Endothelial cell of umbilical vein (primary cell): ENCODE results near the gene TNFAIP6. TPM values are rescaled to one million over a fixed set of nuclear protein-coding genes. Genes with fewer than 3 reads are reported as not detected.

Experiments used
- BruUV-seq: library from RNA; stranded (reverse); fragments of 400-500 nt; replicated peaks from 2 replicates; lab custom pipeline; 2021; lab: Mats Ljungman, UMichigan
- CTCF ChIA-PET: fragments of 300-600, 350-600 bp; sonication (Branson Sonifier 250); formaldehyde crosslinking; loops from one replicate; lab custom pipeline; 2021; ENCODE audit warnings: antibody characterized with exemption, inconsistent platforms; lab: Charles Lee
- POLR2A ChIA-PET: fragments of 300-600, 350-600 bp; sonication (Branson Sonifier 250); formaldehyde crosslinking; loops from one replicate; lab custom pipeline; 2021; ENCODE audit warnings: antibody characterized with exemption, inconsistent platforms; lab: Charles Lee
- DNase-seq: peaks from one replicate; pipeline ENCODE4 v3.0.0-alpha.2; 2011; ENCODE audit warnings: low read depth, low spot score
- FAIRE-seq: peaks from 2 replicates; lab custom pipeline; 2011; peaks lifted over from hg19 to GRCh38; lab: Jason Lieb, UNC
- H2AFZ ChIP-seq: 2 replicates; pipeline ENCODE4 v1.6.0; 2012; ENCODE audit warnings: low read depth, low read length, control low read depth, inconsistent platforms
- H3K27ac ChIP-seq: 2 replicates; pipeline ENCODE4 v1.5.1; 2011; ENCODE audit warnings: low read depth, mild to moderate bottlenecking, control low read depth, low read length, moderate library complexity; ENCODE audit not compliant: insufficient read depth
- H3K27me3 ChIP-seq, 2 experiments: 2 replicates each; pipeline versions ENCODE4 v1.6.0 to v1.6.1; 2011; ENCODE audit warnings: low read length in 2 of 2, mixed read lengths in 1 of 2; ENCODE audit not compliant: control insufficient read depth in 2 of 2, insufficient read depth in 2 of 2
- H3K36me3 ChIP-seq, 2 experiments: 2 replicates in 1 of 2; 3 replicates in 1 of 2; pipeline ENCODE4 v1.5.1; 2011; ENCODE audit warnings: low read length in 2 of 2, mild to moderate bottlenecking in 1 of 2, moderate library complexity in 1 of 2; ENCODE audit not compliant: control insufficient read depth in 2 of 2, insufficient read depth in 2 of 2; ENCODE audit errors: extremely low read depth in 1 of 2
- H3K4me1 ChIP-seq: 3 replicates; pipeline ENCODE4 v1.5.1; 2011; ENCODE audit warnings: mild to moderate bottlenecking, low read length; ENCODE audit not compliant: control insufficient read depth, insufficient read depth; ENCODE audit errors: extremely low read depth
- H3K4me2 ChIP-seq: 2 replicates; pipeline ENCODE4 v1.6.1; 2011; ENCODE audit warnings: low read length, control low read depth, mixed read lengths; ENCODE audit not compliant: insufficient read depth
- H3K4me3 ChIP-seq, 3 experiments: fragments of 200-600 bp in 1 of 3; sonication (generic), shearing (Covaris generic) in 1 of 3; replicated peaks in 1 of 3; 2 replicates each; pipeline ENCODE4 v1.5.1; 2011 to 2016; ENCODE audit warnings: control low read depth in 3 of 3, low read length in 3 of 3, mild to moderate bottlenecking in 2 of 3, inconsistent platforms in 1 of 3, low read depth in 1 of 3, moderate library complexity in 1 of 3; ENCODE audit not compliant: insufficient read depth in 1 of 3
- H3K79me2 ChIP-seq: 2 replicates; pipeline ENCODE4 v1.6.0; 2012; ENCODE audit warnings: low read length, inconsistent platforms; ENCODE audit not compliant: control insufficient read depth, insufficient read depth
- H3K9ac ChIP-seq: replicated peaks from 2 replicates; pipeline ENCODE3; 2011; ENCODE audit warnings: low read length, control low read depth; ENCODE audit not compliant: insufficient read depth; ENCODE audit errors: extremely low read depth
- H3K9me1 ChIP-seq: replicated peaks from 3 replicates; pipeline ENCODE4 v1.6.0; 2011; ENCODE audit warnings: mild to moderate bottlenecking, low read length; ENCODE audit not compliant: control insufficient read depth, insufficient read depth; ENCODE audit errors: extremely low read depth
- H3K9me3 ChIP-seq: replicated peaks from 2 replicates; pipeline ENCODE4 v1.5.1; 2012; ENCODE audit warnings: low read length, inconsistent platforms; ENCODE audit not compliant: control insufficient read depth, insufficient read depth
- H4K20me1 ChIP-seq: replicated peaks from 2 replicates; pipeline ENCODE3; 2011; ENCODE audit warnings: mild to moderate bottlenecking, low read length; ENCODE audit not compliant: control insufficient read depth, insufficient read depth; ENCODE audit errors: extremely low read depth
- EZH2 ChIP-seq: IDR thresholded peaks from 2 replicates; pipeline ENCODE4 v1.6.1; 2012; ENCODE audit warnings: borderline replicate concordance, low read depth, mild to moderate bottlenecking, moderate library complexity, low read length, inconsistent platforms; ENCODE audit not compliant: severe bottlenecking
- GATA2 ChIP-seq: IDR thresholded peaks from 2 replicates; pipeline ENCODE4 v1.7.0; 2011; ENCODE audit warnings: low read depth, mild to moderate bottlenecking, moderate library complexity, mixed read lengths, low read length; ENCODE audit not compliant: insufficient read length, insufficient read depth
- JUN ChIP-seq: IDR thresholded peaks from 2 replicates; pipeline ENCODE4 v1.6.1; 2011; ENCODE audit warnings: borderline replicate concordance, low read depth; ENCODE audit not compliant: insufficient read length, insufficient read depth
- MYC ChIP-seq: IDR thresholded peaks from one replicate; pipeline ENCODE4 v1.6.1; 2011; ENCODE audit warnings: mild to moderate bottlenecking, low read depth, low read length
- POLR2A ChIP-seq: IDR thresholded peaks from 2 replicates; pipeline ENCODE4 v1.6.1; 2012; ENCODE audit warnings: low read depth, mild to moderate bottlenecking, control low read depth, low read length
- POLR2AphosphoS5 ChIP-seq: IDR thresholded peaks from 2 replicates; pipeline ENCODE4 v1.6.1; 2012; ENCODE audit warnings: low read depth, mild to moderate bottlenecking, control low read depth, low read length, moderate library complexity; ENCODE audit not compliant: insufficient read depth
- dilution Hi-C: fragments of 300-500 bp; cut with MboI; formaldehyde crosslinking; loops from one replicate; pipeline ENCODE4 v1.15.0; 2019; ENCODE audit warnings: low sequenced_read_pairs; ENCODE audit not compliant: extremely low pct_ligation_motif_present
- intact Hi-C: fragments of 100-400 bp; cut with micrococcal nuclease; formaldehyde crosslinking; loops from one replicate; pipeline ENCODE4 v1.10.0; 2022
- polyA plus RNA-seq, 4 experiments: library from polyadenylated mRNA; depleted of rRNA in 3 of 4; stranded (reverse) in 3 of 4; unstranded in 1 of 4; fragments of >200 nt; gene quantifications; 2 replicates each; pipeline versions ENCODE4 v1.2.1 to v1.2.3, GENCODE V29; 2011 to 2012; ENCODE audit warnings: missing spikeins in 1 of 4
- total RNA-seq: library from RNA; stranded (reverse); gene quantifications from 2 replicates; pipeline ENCODE4 v1.2.3, GENCODE V29; 2021
- TF ChIP-seq, protein P1 (sequence below), 2 donors: IDR thresholded peaks; 1 replicate in 1 of 2; 2 replicates in 1 of 2; pipeline ENCODE4 v1.5.1; 2011; ENCODE audit warnings: low read length in 2 of 2, mild to moderate bottlenecking in 2 of 2, moderate library complexity in 2 of 2, control low read depth in 1 of 2, inconsistent platforms in 1 of 2, low read depth in 1 of 2; ENCODE audit not compliant: insufficient read depth in 1 of 2; ENCODE audit errors: extremely low read depth in 1 of 2

TNFAIP6 gene
- total and polyA plus RNA-seq, 2 donors (not counting 3 experiments of a cell fraction or from before 2014, with no cell fraction given): not detected

DNA sequence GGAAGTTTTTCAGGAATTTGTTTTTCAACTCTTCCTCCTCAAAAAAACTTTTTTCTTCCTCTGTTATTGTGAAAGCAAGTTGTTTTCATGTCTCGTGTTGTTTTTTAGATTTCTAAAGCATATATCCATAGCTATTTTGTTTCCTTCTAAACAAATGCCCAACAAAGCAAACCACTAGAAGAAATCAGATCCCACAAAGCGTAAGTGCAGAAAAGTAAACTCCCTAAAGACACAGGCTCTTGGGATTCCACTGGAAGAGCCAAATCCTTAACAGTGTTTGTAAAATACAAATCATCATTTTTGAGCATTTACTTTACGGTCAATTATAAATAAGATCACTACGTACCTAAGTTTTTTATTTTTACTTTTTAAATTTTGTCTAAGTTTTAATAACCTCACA lies 30.6 kb downstream of the TNFAIP6 start:
- no peak overlapping the region for H3K27ac ChIP-seq
- ChIA-PET POLR2A (no interaction called here), CTCF (no interaction called here)
- no TSS peak for BruUV-seq
- H3K9me1 ChIP-seq: no peaks in the 10 kb centered on the region
- H3K36me3 ChIP-seq: no peaks in the 10 kb centered on the region
- H3K4me3 ChIP-seq: no peak overlapping the region
- no peaks in the 10 kb centered on the region for H3K27me3 ChIP-seq
- no peaks in the 10 kb centered on the region for H3K79me2 ChIP-seq
- H3K9ac ChIP-seq: no peak overlapping the region
- dilution Hi-C loops (no loop called here), intact Hi-C loops (no loop called here)
- H3K4me2 ChIP-seq: no peak overlapping the region
- H3K4me1 ChIP-seq: no peaks in the 10 kb centered on the region
- H4K20me1 ChIP-seq: no peaks in the 10 kb centered on the region
- H2AFZ ChIP-seq: no peak overlapping the region
- FAIRE-seq (no peak), DNase-seq (no peak)
- H3K9me3 ChIP-seq: no peaks in the 10 kb centered on the region
- TF ChIP-seq, protein P1, sequence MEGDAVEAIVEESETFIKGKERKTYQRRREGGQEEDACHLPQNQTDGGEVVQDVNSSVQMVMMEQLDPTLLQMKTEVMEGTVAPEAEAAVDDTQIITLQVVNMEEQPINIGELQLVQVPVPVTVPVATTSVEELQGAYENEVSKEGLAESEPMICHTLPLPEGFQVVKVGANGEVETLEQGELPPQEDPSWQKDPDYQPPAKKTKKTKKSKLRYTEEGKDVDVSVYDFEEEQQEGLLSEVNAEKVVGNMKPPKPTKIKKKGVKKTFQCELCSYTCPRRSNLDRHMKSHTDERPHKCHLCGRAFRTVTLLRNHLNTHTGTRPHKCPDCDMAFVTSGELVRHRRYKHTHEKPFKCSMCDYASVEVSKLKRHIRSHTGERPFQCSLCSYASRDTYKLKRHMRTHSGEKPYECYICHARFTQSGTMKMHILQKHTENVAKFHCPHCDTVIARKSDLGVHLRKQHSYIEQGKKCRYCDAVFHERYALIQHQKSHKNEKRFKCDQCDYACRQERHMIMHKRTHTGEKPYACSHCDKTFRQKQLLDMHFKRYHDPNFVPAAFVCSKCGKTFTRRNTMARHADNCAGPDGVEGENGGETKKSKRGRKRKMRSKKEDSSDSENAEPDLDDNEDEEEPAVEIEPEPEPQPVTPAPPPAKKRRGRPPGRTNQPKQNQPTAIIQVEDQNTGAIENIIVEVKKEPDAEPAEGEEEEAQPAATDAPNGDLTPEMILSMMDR (IDR thresholded peaks at IDR 0.05; ENCODE audit: extremely low read depth in 1 of 2, insufficient read depth in 1 of 2, low read depth in 1 of 2, low read length in 2 of 2): no peak
- TF ChIP-seq JUN (no peak), MYC (no peak), POLR2AphosphoS5 (no peak)

- no peaks in the 10 kb centered on the region for H3K36me3 ChIP-seq
- no peak overlapping the region for H3K27ac ChIP-seq
- H3K79me2 ChIP-seq: no peaks in the 10 kb centered on the region
- intact Hi-C loops: no loop called here
- TF ChIP-seq GATA2: no peak
- TF ChIP-seq POLR2A: no peak
- TF ChIP-seq JUN: no peak
- no peak for TF ChIP-seq POLR2AphosphoS5
- no peak for TF ChIP-seq EZH2
- TF ChIP-seq, protein P1 (IDR thresholded peaks at IDR 0.05; ENCODE audit: extremely low read depth in 1 of 2, insufficient read depth in 1 of 2, low read depth in 1 of 2, low read length in 2 of 2): no peak
- H3K4me1 ChIP-seq: no peaks in the 10 kb centered on the region
- no peak for DNase-seq
- FAIRE-seq: no peak
- H3K4me3 ChIP-seq: no peak overlapping the region
- H3K9me3 ChIP-seq: no peaks in the 10 kb centered on the region
- BruUV-seq: no TSS peak
- ChIA-PET CTCF (interaction anchor here (1.2 kb wide), 1 partner anchor 153 kb away, joined by 5 read pairs; no protein-coding TSS in a partner anchor), POLR2A (no interaction called here)
- no peaks in the 10 kb centered on the region for H3K9me1 ChIP-seq
- no peak overlapping the region for H3K9ac ChIP-seq
- no peaks in the 10 kb centered on the region for H3K27me3 ChIP-seq
- H3K4me2 ChIP-seq: no peak overlapping the region
- dilution Hi-C loops: no loop called here
- no peaks in the 10 kb centered on the region for H4K20me1 ChIP-seq
- no peak overlapping the region for H2AFZ ChIP-seq
Measured at GRCh38 chr2:151391436-151391835, 34.0 kb downstream of the TNFAIP6 start.
